Head of caudate nucleus (tissue), 42 donors: ENCODE data around the gene PARD6G.
"Not testable (repeated sequence)": the region's sequence is repeated elsewhere in the genome, so short reads cannot be mapped to it uniquely, and the experiment has no call there.

Experiments
- DNase-seq, 42 donors: peaks; one replicate each; pipeline versions ENCODE4 v3.0.0 to v3.0.0-alpha.2; 2020 to 2021; ENCODE audit warnings: mixed read lengths in 7 of 42
- intact Hi-C: fragments of 100-400 bp; cut with DNase I; formaldehyde crosslinking; loops from one replicate; pipeline ENCODE4 v1.15.0; 2022

Gene PARD6G

GRCh38 chr18:80223581-80224148 lies 23.6 kb downstream of the PARD6G start:
- no peak for DNase-seq
- intact Hi-C loops = no loop called here

- DNase-seq = peak in 1 of 42 donors; percentile 29
- intact Hi-C loops = not testable (repeated sequence)
Measured at GRCh38 chr18:80219488-80219887, 27.8 kb downstream of the PARD6G start.

GRCh38 chr18:80218341-80219227 lies 28.7 kb downstream of the PARD6G start:
- DNase-seq = peak in 1 of 42 donors; percentile 15
- intact Hi-C loops = no loop called here

GRCh38 chr18:80213182-80213581 lies 34.1 kb downstream of the PARD6G start:
- intact Hi-C loops = no loop called here
- DNase-seq = no peak

- DNase-seq = peak in 8 of 42 donors; percentile 7 to 48 (median 15)
- intact Hi-C loops = no loop called here
Measured at GRCh38 chr18:80210312-80211083, 36.8 kb downstream of the PARD6G start.

- intact Hi-C loops = no loop called here
- peak in 2 of 42 donors; percentile 7 to 24 for DNase-seq
Measured at GRCh38 chr18:80208620-80209019, 38.7 kb downstream of the PARD6G start.

GRCh38 chr18:80205294-80205693 lies 42.0 kb downstream of the PARD6G start:
- peak in 1 of 42 donors; percentile 21 for DNase-seq
- intact Hi-C loops = no loop called here

- intact Hi-C loops = no loop called here
- DNase-seq = no peak
Measured at GRCh38 chr18:80204142-80204541, 43.2 kb downstream of the PARD6G start.

GRCh38 chr18:80203249-80203648 lies 44.1 kb downstream of the PARD6G start:
- intact Hi-C loops = no loop called here
- DNase-seq = peak in 1 of 42 donors; percentile 24

GRCh38 chr18:80202264-80202998 lies 44.9 kb downstream of the PARD6G start:
- peak in 1 of 42 donors; percentile 27 for DNase-seq
- intact Hi-C loops = no loop called here

- intact Hi-C loops = no loop called here
Measured at GRCh38 chr18:80201739-80202138, 45.6 kb downstream of the PARD6G start.

GRCh38 chr18:80200932-80201672 lies 46.2 kb downstream of the PARD6G start:
- intact Hi-C loops = no loop called here
- peak in 2 of 42 donors; percentile 13 to 40 for DNase-seq

More at GRCh38 chr18:80201739-80202138, 45.6 kb downstream of the PARD6G start:
- DNase-seq = peak in 2 of 42 donors; percentile 9 to 36

- intact Hi-C loops = no loop called here
- peak; percentile 24 to 89 (median 74) for DNase-seq
Measured at GRCh38 chr18:80200171-80200931, 47.0 kb downstream of the PARD6G start.

GRCh38 chr18:80198994-80199748 lies 48.1 kb downstream of the PARD6G start:
- intact Hi-C loops = no loop called here
- peak in 1 of 42 donors; percentile 30 for DNase-seq

GRCh38 chr18:80198391-80198790 lies 48.9 kb downstream of the PARD6G start:
- intact Hi-C loops = no loop called here

GRCh38 chr18:80197528-80197927 lies 49.8 kb downstream of the PARD6G start:
- intact Hi-C loops = no loop called here
- peak in 2 of 42 donors; percentile 18 to 30 for DNase-seq

More at GRCh38 chr18:80198391-80198790, 48.9 kb downstream of the PARD6G start:
- peak in 2 of 42 donors; percentile 9 to 20 for DNase-seq
